ENCODE measurements around the gene MAGI1. TPM values are rescaled to one million over a fixed set of nuclear protein-coding genes. Genes with fewer than 3 reads are reported as not detected.
A peak's percentile ranks its signal among the peaks of the same experiment; 100 is the strongest.
"Not testable (repeated sequence)": the region's sequence is repeated elsewhere in the genome, so short reads cannot be mapped to it uniquely, and the experiment has no call there.

MAGI1 gene
- polyA plus RNA-seq, 10 donors = 9.5 to 18.3 (median 14.3) TPM

- DNase-seq = no peak
These were observed 406.3 kb downstream of the MAGI1 start for GRCh38 chr3:65632414-65632813.

GRCh38 chr3:65628978-65629377 is 409.7 kb downstream of the MAGI1 start:
- DNase-seq = no peak

- DNase-seq = no peak
These were observed 411.7 kb downstream of the MAGI1 start for GRCh38 chr3:65627062-65627461.

GRCh38 chr3:65625305-65625704 is 413.4 kb downstream of the MAGI1 start:
- peak in 1 of 3 donors; percentile 25 for DNase-seq

GRCh38 chr3:65623362-65623761 is 415.4 kb downstream of the MAGI1 start:
- no peak for DNase-seq

- peak in 1 of 3 donors; percentile 36 for DNase-seq
These were observed 418.8 kb downstream of the MAGI1 start for GRCh38 chr3:65619888-65620287.

GRCh38 chr3:65619451-65619881 is 419.3 kb downstream of the MAGI1 start:
- DNase-seq = peak in 2 of 3 donors; percentile 18 to 40

- DNase-seq = no peak
These were observed 420.1 kb downstream of the MAGI1 start for GRCh38 chr3:65618599-65618998.

GRCh38 chr3:65617787-65618186 is 420.9 kb downstream of the MAGI1 start:
- no peak for DNase-seq

GRCh38 chr3:65617209-65617608 is 421.5 kb downstream of the MAGI1 start:
- DNase-seq = no peak

- DNase-seq = no peak
These were observed 422.2 kb downstream of the MAGI1 start for GRCh38 chr3:65616563-65616962.

- DNase-seq = no peak
These were observed 423.4 kb downstream of the MAGI1 start for GRCh38 chr3:65615329-65615728.

GRCh38 chr3:65614585-65614984 is 424.1 kb downstream of the MAGI1 start:
- no peak for DNase-seq

GRCh38 chr3:65607965-65608460 is 430.7 kb downstream of the MAGI1 start:
- not testable (repeated sequence) for DNase-seq

- DNase-seq = no peak
These were observed 431.6 kb downstream of the MAGI1 start for GRCh38 chr3:65607101-65607500.

- DNase-seq = no peak
These were observed 432.8 kb downstream of the MAGI1 start for GRCh38 chr3:65605876-65606432.

- peak in 2 of 3 donors; percentile 17 to 41 for DNase-seq
These were observed 433.7 kb downstream of the MAGI1 start for GRCh38 chr3:65604863-65605526.

- no peak for DNase-seq
These were observed 435.1 kb downstream of the MAGI1 start for GRCh38 chr3:65603631-65604030.

- DNase-seq = no peak
These were observed 437.8 kb downstream of the MAGI1 start for GRCh38 chr3:65600888-65601287.

- peak in 1 of 3 donors; percentile 47 for DNase-seq
These were observed 440.7 kb downstream of the MAGI1 start for GRCh38 chr3:65597952-65598413.

- peak in 2 of 3 donors; percentile 30 to 70 for DNase-seq
These were observed 441.3 kb downstream of the MAGI1 start for GRCh38 chr3:65597226-65597951.

- DNase-seq = peak in 1 of 3 donors; percentile 40
These were observed 442.0 kb downstream of the MAGI1 start for GRCh38 chr3:65596571-65597225.

Data from muscle of back (tissue), 11 donors.